NT2/D1 (cell line): ENCODE results near the gene PSMD3.

Source experiments
- YY1 ChIP-seq: IDR thresholded peaks from 2 replicates; pipeline ENCODE4 v1.6.1; 2011; ENCODE audit not compliant: insufficient read length, insufficient read depth
- ZNF274 ChIP-seq: IDR thresholded peaks from 2 replicates; pipeline ENCODE4 v1.6.1; 2011; ENCODE audit warnings: mild to moderate bottlenecking, low read depth, low read length

DNA sequence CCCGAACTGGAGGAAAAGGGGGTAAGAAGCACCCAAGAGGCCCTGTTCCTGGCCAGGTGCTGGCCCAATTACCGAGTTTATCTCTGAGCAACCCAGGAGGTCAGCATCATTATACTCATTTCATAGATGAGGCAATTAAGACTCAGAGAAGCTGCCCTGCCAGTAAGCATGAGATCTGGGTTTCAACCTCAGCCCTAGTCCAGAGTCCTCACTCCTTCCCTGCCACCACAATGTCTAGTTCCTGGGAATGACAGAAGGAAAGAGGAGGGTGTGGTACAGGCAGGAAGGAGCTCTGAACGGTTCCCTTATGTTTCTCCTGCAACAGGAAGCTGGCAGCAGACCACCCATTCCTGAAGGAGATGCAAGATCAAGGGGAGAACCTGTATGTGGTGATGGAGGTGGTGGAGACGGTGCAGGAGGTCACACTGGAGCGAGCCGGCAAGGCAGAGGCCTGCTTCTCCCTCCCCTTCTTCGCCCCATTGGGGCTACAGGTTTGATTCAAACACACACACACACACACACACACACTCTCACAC lies 10.4 kb upstream of the PSMD3 start:
- TF ChIP-seq ZNF274 (no peak), YY1 (no peak)
